Cardiac fibroblast (primary cell): Measurements from ENCODE around the gene UBA1.

Source experiments
- DNase-seq, 2 donors: peaks; one replicate each; pipeline versions ENCODE4 v3.0.0 to v3.0.0-alpha.2; 2010; ENCODE audit warnings: low read depth in 2 of 2
- H3K4me3 ChIP-seq, 2 donors: replicated peaks in 1 of 2; 1 replicate in 1 of 2; 2 replicates in 1 of 2; pipeline ENCODE4 v1.5.1; 2011; ENCODE audit warnings: low read depth in 2 of 2, low read length in 2 of 2, mild to moderate bottlenecking in 2 of 2, moderate library complexity in 1 of 2
- CTCF ChIP-seq: IDR thresholded peaks from one replicate; pipeline ENCODE4 v1.5.1; 2011; ENCODE audit warnings: low read depth, mild to moderate bottlenecking, low read length, inconsistent platforms

Gene UBA1

GRCh38 chrX:47209508-47210238, 16.0 kb downstream of the UBA1 start:
- no peak overlapping the region for H3K4me3 ChIP-seq
- no peak for DNase-seq
- TF ChIP-seq CTCF, result no peak

DNA sequence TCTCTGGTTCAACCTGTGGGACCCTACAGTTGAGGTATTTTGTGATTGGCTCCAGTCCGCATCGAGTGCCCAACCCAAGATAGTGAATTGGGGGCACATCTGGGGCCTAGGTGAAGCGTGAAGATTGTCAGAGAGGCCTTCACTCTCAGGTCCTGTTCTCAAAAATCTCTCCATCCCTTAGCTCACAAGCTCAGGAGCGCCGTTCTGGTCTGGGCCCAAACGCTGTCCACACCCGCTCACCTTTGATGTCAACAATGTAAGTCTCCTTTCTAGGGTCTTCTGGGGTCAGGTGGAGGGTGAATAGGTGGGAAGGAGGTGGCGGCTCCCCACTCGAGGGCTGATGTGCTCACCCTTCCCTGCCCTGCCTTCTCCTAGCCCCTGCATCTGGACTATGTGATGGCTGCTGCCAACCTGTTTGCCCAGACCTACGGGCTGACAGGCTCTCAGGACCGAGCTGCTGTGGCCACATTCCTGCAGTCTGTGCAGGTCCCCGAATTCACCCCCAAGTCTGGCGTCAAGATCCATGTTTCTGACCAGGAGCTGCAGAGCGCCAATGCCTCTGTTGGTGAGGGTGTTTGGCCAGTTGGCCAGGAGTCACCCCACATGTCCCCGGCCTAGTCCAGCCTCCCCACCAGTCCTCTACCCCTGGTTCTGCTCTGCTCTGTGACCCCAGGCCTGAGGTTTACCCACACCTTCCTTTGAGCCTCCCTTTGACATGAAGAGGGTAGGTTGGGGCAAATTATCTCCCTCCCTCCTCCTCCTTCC, 17.2 kb downstream of the UBA1 start:
- DNase-seq, result no peak
- no peak overlapping the region for H3K4me3 ChIP-seq
- TF ChIP-seq CTCF, result no peak

DNA sequence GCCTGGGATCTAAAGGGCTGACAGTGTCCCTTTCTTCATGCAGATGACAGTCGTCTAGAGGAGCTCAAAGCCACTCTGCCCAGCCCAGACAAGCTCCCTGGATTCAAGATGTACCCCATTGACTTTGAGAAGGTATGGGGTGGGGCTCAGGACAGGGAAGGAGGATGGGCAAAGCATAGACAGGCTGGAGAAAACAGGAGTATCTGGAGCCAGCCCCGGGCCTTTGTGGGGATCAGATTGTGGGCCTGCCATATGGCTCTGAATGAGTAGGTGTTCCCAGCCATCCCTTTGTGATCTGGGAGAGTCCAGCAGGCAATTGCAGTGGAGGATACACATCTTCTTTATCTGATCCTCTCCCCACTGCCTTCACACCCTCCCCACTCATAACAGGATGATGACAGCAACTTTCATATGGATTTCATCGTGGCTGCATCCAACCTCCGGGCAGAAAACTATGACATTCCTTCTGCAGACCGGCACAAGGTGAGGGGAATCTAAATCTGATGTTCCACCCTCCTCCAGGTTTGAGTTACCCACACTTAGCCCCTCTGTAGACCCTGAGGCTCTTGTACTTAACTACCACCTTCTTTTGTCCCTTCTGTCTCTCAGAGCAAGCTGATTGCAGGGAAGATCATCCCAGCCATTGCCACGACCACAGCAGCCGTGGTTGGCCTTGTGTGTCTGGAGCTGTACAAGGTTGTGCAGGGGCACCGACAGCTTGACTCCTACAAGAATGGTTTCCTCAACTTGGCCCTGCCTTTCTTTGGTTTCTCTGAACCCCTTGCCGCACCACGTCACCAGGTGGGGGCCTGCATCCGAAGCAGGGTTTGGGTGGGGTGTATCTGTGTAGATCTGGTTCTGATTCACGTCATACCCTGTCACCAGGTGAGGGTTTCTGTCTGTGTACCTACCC, 19.0 kb downstream of the UBA1 start:
- DNase-seq, result no peak
- TF ChIP-seq CTCF, result no peak
- no peak overlapping the region for H3K4me3 ChIP-seq

GRCh38 chrX:47214435-47215077, 20.9 kb downstream of the UBA1 start:
- no peak for TF ChIP-seq CTCF
- no peak overlapping the region for H3K4me3 ChIP-seq
- no peak for DNase-seq

- TF ChIP-seq CTCF, result no peak
- DNase-seq, result no peak
These were observed 21.8 kb downstream of the UBA1 start for GRCh38 chrX:47215291-47215900.

More at GRCh38 chrX:47215291-47215900, 21.8 kb downstream of the UBA1 start:
- H3K4me3 ChIP-seq, result no peak overlapping the region
